D341Med (cell line): ENCODE data around the gene KDELR1.
A peak's percentile ranks its signal among the peaks of the same experiment; 100 is the strongest.

Experiments used
- DNase-seq: peaks from one replicate; pipeline ENCODE4 v3.0.0; 2012; ENCODE audit warnings: low spot score

The KDELR1 gene

GRCh38 chr19:48342414-48342738 is 49.0 kb downstream of the KDELR1 start:
- DNase-seq = no peak

GRCh38 chr19:48341515-48342413 is 49.6 kb downstream of the KDELR1 start:
- DNase-seq = no peak

GRCh38 chr19:48340995-48341394 is 50.4 kb downstream of the KDELR1 start:
- DNase-seq = peak; percentile 72

GRCh38 chr19:48338802-48339503 is 52.4 kb downstream of the KDELR1 start:
- DNase-seq = no peak

- no peak for DNase-seq
These were observed 53.0 kb downstream of the KDELR1 start for GRCh38 chr19:48338253-48338755.

- DNase-seq = peak; percentile 93
These were observed 57.6 kb downstream of the KDELR1 start for GRCh38 chr19:48333467-48334384.

- peak; percentile 85 for DNase-seq
These were observed 58.5 kb downstream of the KDELR1 start for GRCh38 chr19:48332662-48333466.
